ENCODE data around the gene DGCR6L.
"Not testable (repeated sequence)": the region's sequence is repeated elsewhere in the genome, so short reads cannot be mapped to it uniquely, and the experiment has no call there.

Gene DGCR6L

GRCh38 chr22:20304646-20305045 is 15.2 kb downstream of the DGCR6L start:
- H3K4me3 ChIP-seq (ENCODE audit: low read depth, low read length) = no peak overlapping the region
- TF ChIP-seq CTCF (IDR thresholded peaks at IDR 0.05; ENCODE audit: low read depth, low read length) = no peak

DNA sequence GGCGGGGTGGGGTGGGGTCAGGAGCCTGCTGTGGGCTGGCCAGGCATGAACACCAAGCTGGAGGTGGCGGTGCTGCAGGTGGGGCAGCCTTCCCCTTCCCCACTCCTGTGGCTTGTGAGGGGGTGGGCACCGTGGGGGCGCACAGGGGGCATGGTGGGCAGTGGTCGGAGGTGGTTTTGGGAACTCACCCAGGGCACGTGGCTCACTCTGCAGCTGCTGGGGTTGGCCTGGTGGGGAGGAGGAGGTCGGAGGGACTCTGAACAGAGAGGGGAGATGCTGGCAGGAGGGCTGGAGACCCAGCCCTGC is 16.7 kb downstream of the DGCR6L start:
- not testable (repeated sequence) for H3K4me3 ChIP-seq (ENCODE audit: low read depth, low read length)

- no peak for TF ChIP-seq CTCF (IDR thresholded peaks at IDR 0.05; ENCODE audit: low read depth, low read length)
- H3K4me3 ChIP-seq (ENCODE audit: low read depth, low read length) = no peak overlapping the region
Observed at GRCh38 chr22:20302438-20303228, 17.2 kb downstream of the DGCR6L start.

- H3K4me3 ChIP-seq (ENCODE audit: low read depth, low read length) = peak overlapping the region; percentile 58
- TF ChIP-seq CTCF (IDR thresholded peaks at IDR 0.05; ENCODE audit: low read depth, low read length) = no peak
Observed at GRCh38 chr22:20299746-20300136, 20.1 kb downstream of the DGCR6L start.

DNA sequence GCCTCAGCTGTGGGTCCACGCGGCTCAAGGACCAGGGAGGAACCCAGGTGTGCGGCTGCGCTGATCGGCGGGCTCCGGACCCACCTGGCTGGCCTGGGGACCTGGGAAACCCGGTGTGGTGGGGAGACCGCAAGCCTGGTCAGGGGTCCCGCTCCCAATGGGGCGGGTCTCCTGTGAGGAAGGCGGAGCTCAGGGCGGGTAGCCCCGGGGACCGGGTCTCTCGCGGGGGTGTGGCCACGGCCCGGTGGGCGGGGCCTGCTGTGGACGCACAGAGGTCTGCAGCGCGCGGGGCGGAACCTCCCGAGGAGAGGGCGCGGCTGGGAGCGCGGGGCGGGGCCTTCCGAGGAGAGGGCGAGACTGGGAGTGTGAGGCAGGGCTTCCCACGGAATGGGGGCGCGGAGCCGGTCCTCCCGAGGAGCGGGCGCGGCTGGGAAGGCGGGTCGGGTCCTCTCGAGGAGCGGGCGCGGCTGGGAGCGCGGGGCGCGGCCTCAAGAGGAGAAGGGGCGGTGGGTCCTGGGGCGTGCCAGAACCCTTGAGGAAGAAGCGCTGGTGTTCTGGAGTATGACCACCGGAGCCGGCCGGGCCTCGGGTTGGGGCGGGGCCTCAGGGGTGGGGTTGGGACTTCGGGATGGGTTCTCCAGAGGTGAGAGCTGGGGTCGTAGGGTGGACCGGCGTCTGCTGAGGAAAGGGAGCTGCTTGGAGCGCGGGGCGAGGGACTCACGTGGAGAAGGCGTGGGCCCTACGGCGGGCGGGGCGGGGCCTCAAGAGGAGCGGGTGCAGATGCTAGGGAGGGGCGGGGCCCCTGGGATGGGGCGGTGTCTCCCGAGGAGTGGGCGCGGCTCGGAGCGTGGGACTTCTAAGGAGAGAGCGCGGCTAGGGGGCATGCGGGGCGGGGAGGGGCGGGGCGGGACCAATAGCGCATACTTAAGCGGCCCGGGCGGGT is 20.8 kb downstream of the DGCR6L start:
- TF ChIP-seq CTCF (IDR thresholded peaks at IDR 0.05; ENCODE audit: low read depth, low read length) = no peak
- peak overlapping the region; percentile 58 for H3K4me3 ChIP-seq (ENCODE audit: low read depth, low read length)

DNA sequence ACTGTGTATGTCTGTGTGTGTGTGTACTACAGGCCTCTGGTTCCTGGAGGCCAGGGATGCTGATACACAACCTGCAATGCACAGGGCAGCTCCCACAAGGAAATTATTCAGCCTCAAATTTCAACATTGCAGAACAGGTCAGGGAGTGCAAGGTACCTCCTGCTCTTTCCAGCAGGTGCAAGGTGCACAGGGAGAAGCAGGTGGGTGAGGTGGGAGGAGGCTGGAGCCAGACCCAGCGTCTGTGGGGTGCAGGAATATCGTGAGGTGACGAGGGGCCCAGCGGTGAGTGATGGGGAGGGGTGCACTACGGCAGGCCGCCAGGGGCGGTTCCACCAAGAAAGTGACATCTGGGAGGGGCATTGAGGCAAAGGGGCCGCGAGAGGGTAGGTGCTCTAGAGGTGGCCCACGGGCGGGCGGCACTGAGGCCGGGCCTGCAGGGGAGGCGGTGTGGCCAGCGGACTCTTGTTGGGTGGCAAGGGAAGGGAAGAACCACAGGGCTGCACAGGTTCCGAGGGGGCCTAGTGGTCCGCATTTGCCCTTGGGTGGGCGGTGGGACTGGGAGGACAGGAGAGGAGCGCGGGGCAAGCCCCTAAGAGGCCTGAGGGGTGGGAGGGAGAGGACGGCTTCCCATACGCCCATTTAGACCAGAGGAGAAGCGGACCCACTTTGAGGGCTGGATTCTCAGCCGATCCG is 21.6 kb downstream of the DGCR6L start:
- H3K4me3 ChIP-seq (ENCODE audit: low read depth, low read length) = no peak overlapping the region
- TF ChIP-seq CTCF (IDR thresholded peaks at IDR 0.05; ENCODE audit: low read depth, low read length) = no peak

DNA sequence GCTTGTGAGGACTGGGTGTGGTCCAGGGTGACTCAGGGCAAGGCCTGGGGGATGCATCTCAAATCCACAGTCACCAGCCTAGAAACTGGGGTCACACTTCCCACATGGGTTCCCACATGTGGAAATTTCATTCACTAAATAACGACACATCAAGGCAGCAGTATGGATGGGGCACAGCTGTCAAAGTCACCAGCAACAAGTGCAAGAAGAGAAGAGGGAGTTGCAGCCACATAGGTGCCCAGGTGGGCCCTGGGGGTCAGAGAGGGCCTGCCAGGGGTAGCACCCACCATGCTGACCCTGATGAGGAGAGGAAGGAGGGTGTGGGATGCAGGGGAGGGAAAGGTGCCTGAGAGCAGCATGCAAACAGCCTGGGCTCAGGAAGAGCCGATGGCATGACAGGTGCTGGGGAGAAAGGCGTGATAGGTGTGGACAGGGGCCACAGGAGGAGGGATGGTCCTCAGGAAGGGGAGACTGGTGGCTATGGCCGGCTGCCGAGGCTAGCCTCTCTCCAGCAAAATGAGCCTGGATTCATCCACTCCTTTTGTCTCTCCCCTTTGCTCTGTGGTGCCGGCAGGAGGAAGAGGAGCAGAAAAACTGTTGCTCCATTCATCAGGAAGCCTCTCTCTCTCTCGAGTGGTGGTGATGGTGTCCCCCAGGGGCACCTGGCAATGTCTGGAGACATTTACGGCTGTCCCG is 22.3 kb downstream of the DGCR6L start:
- no peak overlapping the region for H3K4me3 ChIP-seq (ENCODE audit: low read depth, low read length)
- no peak for TF ChIP-seq CTCF (IDR thresholded peaks at IDR 0.05; ENCODE audit: low read depth, low read length)

Measured in WI38 (cell line).